NB4 (cell line): ENCODE data around the gene BAIAP2.

Experiments
- POLR2A ChIP-seq: IDR thresholded peaks from 2 replicates; pipeline ENCODE4 v1.6.1; 2011; ENCODE audit warnings: mild to moderate bottlenecking; ENCODE audit not compliant: insufficient read length; ENCODE audit errors: extremely low read depth
- TF ChIP-seq, protein P1 (sequence below): IDR thresholded peaks from one replicate; pipeline ENCODE4 v1.5.1; 2012; ENCODE audit warnings: low read depth, low read length

GRCh38 chr17:81162491-81162890 lies 127.5 kb downstream of the BAIAP2 start:
- TF ChIP-seq, protein P1, sequence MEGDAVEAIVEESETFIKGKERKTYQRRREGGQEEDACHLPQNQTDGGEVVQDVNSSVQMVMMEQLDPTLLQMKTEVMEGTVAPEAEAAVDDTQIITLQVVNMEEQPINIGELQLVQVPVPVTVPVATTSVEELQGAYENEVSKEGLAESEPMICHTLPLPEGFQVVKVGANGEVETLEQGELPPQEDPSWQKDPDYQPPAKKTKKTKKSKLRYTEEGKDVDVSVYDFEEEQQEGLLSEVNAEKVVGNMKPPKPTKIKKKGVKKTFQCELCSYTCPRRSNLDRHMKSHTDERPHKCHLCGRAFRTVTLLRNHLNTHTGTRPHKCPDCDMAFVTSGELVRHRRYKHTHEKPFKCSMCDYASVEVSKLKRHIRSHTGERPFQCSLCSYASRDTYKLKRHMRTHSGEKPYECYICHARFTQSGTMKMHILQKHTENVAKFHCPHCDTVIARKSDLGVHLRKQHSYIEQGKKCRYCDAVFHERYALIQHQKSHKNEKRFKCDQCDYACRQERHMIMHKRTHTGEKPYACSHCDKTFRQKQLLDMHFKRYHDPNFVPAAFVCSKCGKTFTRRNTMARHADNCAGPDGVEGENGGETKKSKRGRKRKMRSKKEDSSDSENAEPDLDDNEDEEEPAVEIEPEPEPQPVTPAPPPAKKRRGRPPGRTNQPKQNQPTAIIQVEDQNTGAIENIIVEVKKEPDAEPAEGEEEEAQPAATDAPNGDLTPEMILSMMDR = no peak
- no peak for TF ChIP-seq POLR2A
